ENCODE data around the gene PIK3R1.

PIK3R1 gene

DNA sequence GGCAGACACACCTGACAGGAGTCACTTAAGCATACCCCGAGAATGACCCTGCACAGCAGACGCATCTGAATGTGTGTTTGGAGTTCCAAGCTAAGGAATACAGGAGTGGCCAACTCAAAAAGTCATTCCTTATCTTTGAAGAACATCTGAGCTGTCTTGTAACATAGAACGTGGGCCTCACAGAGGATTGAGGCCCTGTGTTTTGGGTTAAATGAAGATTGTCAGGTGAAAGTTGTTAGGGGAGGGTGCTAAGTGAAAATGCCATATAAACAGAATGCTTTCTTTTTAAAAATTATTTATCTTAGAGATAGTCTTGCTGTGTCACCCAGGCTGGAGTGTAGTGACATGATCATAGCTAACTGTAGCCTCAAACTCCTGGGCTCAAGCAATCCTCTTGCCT lies 100.9 kb downstream of the PIK3R1 start:
- peaks cover 4% of the 10 kb centered on the region for H3K9me3 ChIP-seq (ENCODE audit: control insufficient read depth, low read length)
- no peak overlapping the region for H3K9ac ChIP-seq (ENCODE audit: low read length)
- H3K27me3 ChIP-seq (ENCODE audit: control insufficient read depth, insufficient read depth, low read length), result no peaks in the 10 kb centered on the region
- no peak overlapping the region for H3K4me3 ChIP-seq (ENCODE audit: low read length)
- peaks cover 23% of the 10 kb centered on the region for H3K4me1 ChIP-seq (ENCODE audit: control insufficient read depth, insufficient read depth, low read length)
- H3K36me3 ChIP-seq (ENCODE audit: control insufficient read depth, insufficient read depth, low read length), result no peaks in the 10 kb centered on the region

DNA sequence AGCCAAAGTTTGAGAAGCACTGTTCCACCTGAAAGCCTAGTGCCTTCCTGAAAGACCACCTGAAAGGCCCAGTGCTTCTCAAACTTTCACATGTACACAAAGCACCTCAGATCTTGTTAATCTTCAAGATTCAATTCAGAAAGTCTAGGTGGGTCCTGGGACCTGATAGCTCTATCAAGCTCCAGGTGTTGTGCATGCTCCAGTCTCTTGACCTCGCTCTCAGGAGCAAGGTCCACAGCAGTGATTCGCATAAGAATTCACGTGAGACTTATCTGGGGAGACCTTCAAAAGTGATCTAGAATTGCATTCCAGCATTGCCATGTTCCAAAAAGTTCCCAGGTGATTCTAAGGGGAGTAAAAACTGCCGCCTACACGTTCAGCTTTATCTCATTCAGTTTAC lies 102.1 kb downstream of the PIK3R1 start:
- H3K9ac ChIP-seq (ENCODE audit: low read length), result no peak overlapping the region
- peaks cover 23% of the 10 kb centered on the region for H3K4me1 ChIP-seq (ENCODE audit: control insufficient read depth, insufficient read depth, low read length)
- no peak overlapping the region for H3K4me3 ChIP-seq (ENCODE audit: low read length)
- no peaks in the 10 kb centered on the region for H3K36me3 ChIP-seq (ENCODE audit: control insufficient read depth, insufficient read depth, low read length)
- no peaks in the 10 kb centered on the region for H3K27me3 ChIP-seq (ENCODE audit: control insufficient read depth, insufficient read depth, low read length)
- H3K9me3 ChIP-seq (ENCODE audit: control insufficient read depth, low read length), result peaks cover 4% of the 10 kb centered on the region

DNA sequence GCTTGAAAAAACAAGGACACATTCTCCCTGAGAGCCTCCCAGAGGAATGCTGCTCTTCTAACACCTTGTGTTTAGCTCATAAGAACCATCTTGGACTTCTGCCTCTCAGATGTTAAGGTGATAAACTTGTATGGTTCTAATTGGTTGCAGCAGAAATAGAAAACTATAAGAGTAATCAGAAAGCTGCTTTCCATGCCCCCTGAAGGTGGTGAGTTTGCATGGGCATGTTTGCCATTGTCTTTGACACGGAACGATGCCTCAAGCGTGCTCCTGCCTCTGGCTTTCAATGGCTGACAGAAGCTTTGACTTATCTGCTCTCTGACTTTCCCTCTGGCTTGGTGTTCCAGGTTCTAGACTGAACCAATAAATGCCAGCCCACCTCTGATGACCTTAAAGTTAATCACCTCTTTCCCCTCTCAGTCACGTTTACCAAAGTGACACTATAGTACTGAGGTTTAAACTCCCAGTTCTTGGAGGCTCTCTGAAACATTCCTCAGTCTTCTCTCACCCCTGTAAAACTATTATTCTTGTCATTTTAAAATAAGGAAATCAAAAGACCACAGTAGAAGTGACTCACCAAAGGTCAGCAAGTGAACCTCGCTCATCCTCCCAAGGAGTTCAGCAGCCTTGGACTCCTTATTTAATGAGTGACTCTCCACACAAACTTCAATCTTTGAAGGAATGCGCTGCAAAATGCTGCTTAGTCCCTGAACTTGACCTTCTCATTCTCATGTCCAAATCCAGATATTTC lies 103.6 kb downstream of the PIK3R1 start:
- H3K27me3 ChIP-seq (ENCODE audit: control insufficient read depth, insufficient read depth, low read length), result no peaks in the 10 kb centered on the region
- H3K9ac ChIP-seq (ENCODE audit: low read length), result no peak overlapping the region
- H3K4me3 ChIP-seq (ENCODE audit: low read length), result no peak overlapping the region
- no peaks in the 10 kb centered on the region for H3K36me3 ChIP-seq (ENCODE audit: control insufficient read depth, insufficient read depth, low read length)
- H3K4me1 ChIP-seq (ENCODE audit: control insufficient read depth, insufficient read depth, low read length), result peaks cover 23% of the 10 kb centered on the region
- peaks cover 4% of the 10 kb centered on the region for H3K9me3 ChIP-seq (ENCODE audit: control insufficient read depth, low read length)

- no peaks in the 10 kb centered on the region for H3K36me3 ChIP-seq (ENCODE audit: control insufficient read depth, insufficient read depth, low read length)
- H3K9me3 ChIP-seq (ENCODE audit: control insufficient read depth, low read length), result peaks cover 4% of the 10 kb centered on the region
- H3K9ac ChIP-seq (ENCODE audit: low read length), result no peak overlapping the region
- H3K4me1 ChIP-seq (ENCODE audit: control insufficient read depth, insufficient read depth, low read length), result peaks cover 23% of the 10 kb centered on the region
- no peaks in the 10 kb centered on the region for H3K27me3 ChIP-seq (ENCODE audit: control insufficient read depth, insufficient read depth, low read length)
- no peak overlapping the region for H3K4me3 ChIP-seq (ENCODE audit: low read length)
Measured at GRCh38 chr5:68319706-68320412, 104.3 kb downstream of the PIK3R1 start.

DNA sequence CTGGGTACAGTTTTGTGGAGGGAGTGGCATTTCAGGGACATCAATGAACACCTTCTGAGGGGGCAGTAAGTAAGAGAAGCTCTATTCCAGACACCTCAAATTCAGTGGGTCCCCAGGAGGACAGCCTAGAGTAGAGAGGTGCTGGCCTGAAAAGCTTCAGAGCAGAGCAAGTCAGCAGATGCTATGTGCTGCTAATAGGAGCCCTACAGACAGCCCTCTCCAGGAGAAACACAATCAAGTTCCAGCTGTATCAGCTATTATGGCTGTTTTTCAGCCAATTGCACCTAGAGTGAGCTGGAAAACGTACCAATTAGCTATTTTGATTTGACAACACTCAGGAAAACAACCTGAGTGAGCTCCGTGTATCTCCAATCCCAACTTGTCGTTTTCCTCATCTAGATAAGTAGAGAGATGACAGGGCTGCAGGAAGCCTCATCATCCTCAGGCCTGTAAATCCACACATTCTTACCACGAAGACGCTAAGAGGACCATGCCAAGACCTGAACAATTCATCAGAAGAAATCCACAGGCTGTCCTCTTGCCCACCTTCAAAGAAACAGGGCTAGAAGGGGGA lies 104.9 kb downstream of the PIK3R1 start:
- Histone ChIP-seq H3K4me1 (ENCODE audit: control insufficient read depth, insufficient read depth, low read length) (peaks cover 23% of the 10 kb centered on the region), H3K4me3 (ENCODE audit: low read length) (no peak overlapping the region), H3K27me3 (ENCODE audit: control insufficient read depth, insufficient read depth, low read length) (no peaks in the 10 kb centered on the region), H3K36me3 (ENCODE audit: control insufficient read depth, insufficient read depth, low read length) (no peaks in the 10 kb centered on the region), H3K9me3 (ENCODE audit: control insufficient read depth, low read length) (peaks cover 4% of the 10 kb centered on the region), H3K9ac (ENCODE audit: low read length) (no peak overlapping the region)

GRCh38 chr5:68325065-68325580 lies 109.6 kb downstream of the PIK3R1 start:
- H3K9ac ChIP-seq (ENCODE audit: low read length), result no peak overlapping the region
- no peaks in the 10 kb centered on the region for H3K36me3 ChIP-seq (ENCODE audit: control insufficient read depth, insufficient read depth, low read length)
- H3K27me3 ChIP-seq (ENCODE audit: control insufficient read depth, insufficient read depth, low read length), result no peaks in the 10 kb centered on the region

DNA sequence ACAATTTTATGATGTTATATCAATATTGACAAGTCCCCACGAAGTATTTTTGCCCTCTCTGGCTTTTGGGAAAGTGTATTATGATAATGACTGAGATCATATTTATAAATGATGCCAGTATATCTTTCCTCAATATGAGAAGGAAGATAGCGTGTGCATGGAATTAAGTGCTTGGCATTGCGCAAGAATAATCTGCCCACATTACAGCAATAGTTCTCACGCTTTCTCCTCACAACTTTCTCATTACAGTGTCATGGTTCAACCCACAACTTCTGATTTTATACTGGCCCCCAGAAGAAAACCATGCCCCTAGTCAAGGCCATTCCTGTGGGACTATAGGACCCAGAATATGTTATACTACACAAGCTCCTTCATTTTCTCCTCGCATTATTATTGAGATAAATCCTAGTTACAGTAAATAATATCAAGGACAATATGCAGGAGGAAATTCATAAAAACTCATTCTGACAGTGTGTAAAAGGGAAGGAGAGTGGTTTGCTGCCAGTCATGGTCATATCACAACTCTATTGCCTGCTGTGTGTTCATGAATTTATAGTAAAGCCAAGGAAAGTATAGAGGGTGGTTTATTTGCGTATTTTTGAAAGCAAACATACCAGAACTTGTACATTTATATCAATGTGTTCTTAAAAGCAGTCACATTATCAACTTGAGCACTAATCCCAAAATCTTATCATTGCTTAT lies 114.1 kb downstream of the PIK3R1 start:
- H3K27me3 ChIP-seq (ENCODE audit: control insufficient read depth, insufficient read depth, low read length), result no peaks in the 10 kb centered on the region
- H3K36me3 ChIP-seq (ENCODE audit: control insufficient read depth, insufficient read depth, low read length), result no peaks in the 10 kb centered on the region
- no peaks in the 10 kb centered on the region for H3K9me3 ChIP-seq (ENCODE audit: control insufficient read depth, low read length)
- H3K4me1 ChIP-seq (ENCODE audit: control insufficient read depth, insufficient read depth, low read length), result peaks cover 30% of the 10 kb centered on the region
- H3K9ac ChIP-seq (ENCODE audit: low read length), result no peak overlapping the region
- H3K4me3 ChIP-seq (ENCODE audit: low read length), result no peak overlapping the region

More at GRCh38 chr5:68325065-68325580, 109.6 kb downstream of the PIK3R1 start:
- Histone ChIP-seq H3K9me3 (ENCODE audit: control insufficient read depth, low read length) (no peaks in the 10 kb centered on the region), H3K4me3 (ENCODE audit: low read length) (no peak overlapping the region), H3K4me1 (ENCODE audit: control insufficient read depth, insufficient read depth, low read length) (peaks cover 17% of the 10 kb centered on the region)

- H3K4me1 ChIP-seq (ENCODE audit: control insufficient read depth, insufficient read depth, low read length), result peaks cover 30% of the 10 kb centered on the region
- H3K9ac ChIP-seq (ENCODE audit: low read length), result no peak overlapping the region
- no peak overlapping the region for H3K4me3 ChIP-seq (ENCODE audit: low read length)
- H3K27me3 ChIP-seq (ENCODE audit: control insufficient read depth, insufficient read depth, low read length), result no peaks in the 10 kb centered on the region
- H3K36me3 ChIP-seq (ENCODE audit: control insufficient read depth, insufficient read depth, low read length), result no peaks in the 10 kb centered on the region
- H3K9me3 ChIP-seq (ENCODE audit: control insufficient read depth, low read length), result no peaks in the 10 kb centered on the region
Measured at GRCh38 chr5:68330574-68330973, 115.0 kb downstream of the PIK3R1 start.

DNA sequence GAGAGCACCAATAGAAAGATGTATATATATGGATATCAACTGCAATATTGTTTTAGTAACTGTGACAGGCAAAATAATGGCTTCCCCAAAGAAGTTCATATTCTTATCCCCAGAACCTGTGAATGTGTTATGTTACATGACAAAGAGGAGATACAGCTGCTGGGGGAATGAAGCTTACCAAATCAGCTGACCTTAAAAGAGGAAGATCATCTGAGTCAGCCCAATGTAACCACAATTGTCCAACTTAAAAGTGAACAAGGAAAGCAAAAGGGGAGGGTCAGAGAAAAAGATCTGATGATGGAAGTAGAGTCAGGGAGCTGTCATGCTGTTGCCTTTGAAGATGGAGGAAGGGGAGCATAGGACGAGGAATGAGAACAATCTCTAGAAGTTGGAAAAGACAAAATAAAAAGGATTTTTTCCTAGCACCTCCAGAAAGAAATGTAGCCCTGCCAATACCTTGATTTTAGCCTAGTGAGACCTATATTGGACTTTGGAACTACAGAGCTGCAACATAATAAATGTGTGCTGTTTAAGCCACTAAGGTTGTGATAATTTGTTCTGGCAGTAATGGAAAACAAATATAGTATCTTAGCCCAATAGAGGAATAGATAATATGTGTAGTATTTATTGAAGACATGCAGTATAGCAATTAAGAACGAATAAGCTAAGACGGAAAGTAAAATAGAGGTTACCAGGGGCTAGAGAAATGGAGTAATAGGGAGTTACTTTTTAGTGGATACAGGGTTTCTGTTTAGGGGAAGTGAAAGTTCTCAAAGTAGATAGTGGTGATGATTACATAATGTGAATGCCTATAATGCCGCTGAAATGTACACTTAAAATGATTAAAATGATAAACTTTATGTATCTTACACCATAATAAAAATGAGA lies 115.9 kb downstream of the PIK3R1 start:
- no peak overlapping the region for H3K4me3 ChIP-seq (ENCODE audit: low read length)
- H3K9me3 ChIP-seq (ENCODE audit: control insufficient read depth, low read length), result no peaks in the 10 kb centered on the region
- peaks cover 30% of the 10 kb centered on the region for H3K4me1 ChIP-seq (ENCODE audit: control insufficient read depth, insufficient read depth, low read length)
- no peaks in the 10 kb centered on the region for H3K27me3 ChIP-seq (ENCODE audit: control insufficient read depth, insufficient read depth, low read length)
- H3K36me3 ChIP-seq (ENCODE audit: control insufficient read depth, insufficient read depth, low read length), result no peaks in the 10 kb centered on the region
- H3K9ac ChIP-seq (ENCODE audit: low read length), result no peak overlapping the region

- H3K9ac ChIP-seq (ENCODE audit: low read length), result no peak overlapping the region
- H3K4me1 ChIP-seq (ENCODE audit: control insufficient read depth, insufficient read depth, low read length), result peaks cover 30% of the 10 kb centered on the region
- no peaks in the 10 kb centered on the region for H3K9me3 ChIP-seq (ENCODE audit: control insufficient read depth, low read length)
- no peaks in the 10 kb centered on the region for H3K27me3 ChIP-seq (ENCODE audit: control insufficient read depth, insufficient read depth, low read length)
- no peak overlapping the region for H3K4me3 ChIP-seq (ENCODE audit: low read length)
- H3K36me3 ChIP-seq (ENCODE audit: control insufficient read depth, insufficient read depth, low read length), result no peaks in the 10 kb centered on the region
Measured at GRCh38 chr5:68332080-68332451, 116.5 kb downstream of the PIK3R1 start.

GRCh38 chr5:68332556-68332955 lies 117.0 kb downstream of the PIK3R1 start:
- Histone ChIP-seq H3K27me3 (ENCODE audit: control insufficient read depth, insufficient read depth, low read length) (no peaks in the 10 kb centered on the region), H3K9me3 (ENCODE audit: control insufficient read depth, low read length) (no peaks in the 10 kb centered on the region), H3K4me3 (ENCODE audit: low read length) (no peak overlapping the region)

More at GRCh38 chr5:68332556-68332955, 117.0 kb downstream of the PIK3R1 start:
- Histone ChIP-seq H3K4me1 (ENCODE audit: control insufficient read depth, insufficient read depth, low read length) (peaks cover 30% of the 10 kb centered on the region), H3K36me3 (ENCODE audit: control insufficient read depth, insufficient read depth, low read length) (no peaks in the 10 kb centered on the region), H3K9ac (ENCODE audit: low read length) (no peak overlapping the region)

Measured in mucosa of stomach (tissue), 1 donor.